H9 (cell line): Measurements from ENCODE around the gene RPL29. TPM values are rescaled to one million over a fixed set of nuclear protein-coding genes. Genes with fewer than 3 reads are reported as not detected.

Experiments used
- DNase-seq: peaks from one replicate; pipeline ENCODE4 v3.0.0-alpha.2; 2017
- H2AFZ ChIP-seq: one replicate; pipeline ENCODE4 v1.6.1; 2013; ENCODE audit warnings: mild to moderate bottlenecking, low read length, control low read depth, moderate library complexity
- H2AK5ac ChIP-seq: 2 replicates; pipeline ENCODE4 v1.6.1; 2013; ENCODE audit warnings: low read length, control low read depth, mixed read lengths; ENCODE audit not compliant: insufficient read length
- H2BK120ac ChIP-seq: one replicate; pipeline ENCODE4 v1.6.1; 2013; ENCODE audit warnings: low read depth, mild to moderate bottlenecking, low read length, control low read depth, inconsistent platforms; ENCODE audit not compliant: poor library complexity, severe bottlenecking
- H2BK12ac ChIP-seq: 2 replicates; pipeline ENCODE4 v1.6.1; 2013; ENCODE audit warnings: low read length, control low read depth, mixed read lengths, low read depth; ENCODE audit not compliant: insufficient read length
- H2BK15ac ChIP-seq: 2 replicates; pipeline ENCODE4 v1.6.1; 2013; ENCODE audit warnings: low read depth, low read length, control low read depth
- H2BK20ac ChIP-seq: one replicate; pipeline ENCODE4 v1.6.1; 2013; ENCODE audit warnings: low read depth, mild to moderate bottlenecking, low read length, control low read depth, inconsistent platforms; ENCODE audit not compliant: poor library complexity, severe bottlenecking
- H2BK5ac ChIP-seq: 2 replicates; pipeline ENCODE4 v1.6.1; 2013; ENCODE audit warnings: low read length, control low read depth, mixed read lengths; ENCODE audit not compliant: insufficient read length
- H3K14ac ChIP-seq: 2 replicates; pipeline ENCODE4 v1.6.1; 2013; ENCODE audit warnings: low read length, control low read depth; ENCODE audit not compliant: insufficient read depth
- H3K18ac ChIP-seq: 2 replicates; pipeline ENCODE4 v1.6.1; 2013; ENCODE audit warnings: low read depth, mild to moderate bottlenecking, mixed read lengths, low read length, control low read depth; ENCODE audit not compliant: insufficient read length
- H3K23ac ChIP-seq: 2 replicates; pipeline ENCODE4 v1.6.1; 2013; ENCODE audit warnings: low read length, control low read depth, mixed read lengths, low read depth; ENCODE audit not compliant: insufficient read length
- H3K23me2 ChIP-seq: 2 replicates; pipeline ENCODE4 v1.6.1; 2013; ENCODE audit warnings: low read depth, mild to moderate bottlenecking, mixed read lengths, low read length, control low read depth; ENCODE audit not compliant: insufficient read length, poor library complexity, severe bottlenecking
- H3K27ac ChIP-seq: 2 replicates; pipeline ENCODE4 v1.5.1; 2013; ENCODE audit warnings: low read length, control low read depth, mixed read lengths, low read depth; ENCODE audit not compliant: insufficient read length
- H3K27me3 ChIP-seq: 2 replicates; pipeline ENCODE4 v1.6.1; 2013; ENCODE audit warnings: low read length, control low read depth, inconsistent platforms; ENCODE audit not compliant: insufficient read depth
- H3K4ac ChIP-seq: 2 replicates; pipeline ENCODE4 v1.6.1; 2013; ENCODE audit warnings: low read depth, mild to moderate bottlenecking, control low read depth, inconsistent platforms, low read length, moderate library complexity
- H3K4me1 ChIP-seq: 2 replicates; pipeline ENCODE4 v1.6.1; 2013; ENCODE audit warnings: low read length, control low read depth, inconsistent platforms; ENCODE audit not compliant: insufficient read depth
- H3K4me2 ChIP-seq: 2 replicates; pipeline ENCODE4 v1.6.1; 2013; ENCODE audit warnings: low read length, control low read depth, mixed read lengths; ENCODE audit not compliant: insufficient read length, insufficient read depth
- H3K56ac ChIP-seq: 2 replicates; pipeline ENCODE4 v1.6.1; 2013; ENCODE audit warnings: low read depth, mild to moderate bottlenecking, mixed read lengths, low read length, control low read depth; ENCODE audit not compliant: insufficient read length
- H3K79me1 ChIP-seq: 2 replicates; pipeline ENCODE4 v1.6.1; 2013; ENCODE audit warnings: low read depth, mild to moderate bottlenecking, moderate library complexity, low read length, control low read depth, inconsistent platforms; ENCODE audit not compliant: insufficient read depth, poor library complexity, severe bottlenecking
- H3K79me2 ChIP-seq: 2 replicates; pipeline ENCODE4 v1.6.1; 2013; ENCODE audit warnings: low read length, control low read depth, inconsistent platforms; ENCODE audit not compliant: insufficient read depth
- H3K9ac ChIP-seq: 2 replicates; pipeline ENCODE4 v1.6.1; 2013; ENCODE audit warnings: low read length, control low read depth, mixed read lengths; ENCODE audit not compliant: insufficient read length; ENCODE audit errors: extremely low read depth
- H3K9me3 ChIP-seq: one replicate; pipeline ENCODE4 v1.6.1; 2013; ENCODE audit warnings: low read depth, low read length, inconsistent platforms; ENCODE audit not compliant: control insufficient read depth
- H3T11ph ChIP-seq: one replicate; pipeline ENCODE4 v1.6.1; 2013; ENCODE audit warnings: mild to moderate bottlenecking, low read length, control low read depth, inconsistent platforms
- H4K20me1 ChIP-seq: one replicate; pipeline ENCODE4 v1.6.1; 2013; ENCODE audit not compliant: control insufficient read depth, insufficient read length, insufficient read depth
- H4K5ac ChIP-seq: 2 replicates; pipeline ENCODE4 v1.6.1; 2013; ENCODE audit warnings: low read depth, mild to moderate bottlenecking, mixed read lengths, low read length, control low read depth; ENCODE audit not compliant: insufficient read length
- H4K8ac ChIP-seq: replicated peaks from 2 replicates; pipeline ENCODE4 v1.6.1; 2013; ENCODE audit warnings: low read length, control low read depth, mixed read lengths, low read depth; ENCODE audit not compliant: insufficient read length
- H4K91ac ChIP-seq: 2 replicates; pipeline ENCODE4 v1.6.1; 2013; ENCODE audit warnings: low read depth, mild to moderate bottlenecking, moderate library complexity, mixed read lengths, low read length, control low read depth; ENCODE audit not compliant: insufficient read length
- H3K27ac Mint-ChIP-seq, 3 experiments: 2 replicates in 2 of 3; 3 replicates in 1 of 3; pipeline ENCODE4 v1.8.0; 2020 to 2021; ENCODE audit warnings: mixed read lengths in 3 of 3, mild to moderate bottlenecking in 1 of 3, moderate library complexity in 1 of 3
- H3K27me3 Mint-ChIP-seq: 2 replicates; pipeline ENCODE4 v1.8.0; 2021; ENCODE audit warnings: low read depth, mild to moderate bottlenecking, moderate library complexity, mixed read lengths
- H3K36me3 Mint-ChIP-seq, 3 experiments: 2 replicates in 2 of 3; 3 replicates in 1 of 3; pipeline ENCODE4 v1.8.0; 2020 to 2021; ENCODE audit warnings: low read depth in 3 of 3, mixed read lengths in 3 of 3; ENCODE audit not compliant: insufficient read depth in 1 of 3
- H3K4me1 Mint-ChIP-seq, 2 experiments: 2 replicates each; pipeline ENCODE4 v1.8.0; 2020; ENCODE audit warnings: mixed read lengths in 2 of 2
- H3K4me3 Mint-ChIP-seq, 2 experiments: 2 replicates in 1 of 2; 3 replicates in 1 of 2; pipeline ENCODE4 v1.8.0; 2020 to 2021; ENCODE audit warnings: mild to moderate bottlenecking in 2 of 2, mixed read lengths in 2 of 2, moderate library complexity in 1 of 2
- H3K9me3 Mint-ChIP-seq, 2 experiments: 2 replicates in 1 of 2; 3 replicates in 1 of 2; pipeline ENCODE4 v1.8.0; 2020; ENCODE audit warnings: mild to moderate bottlenecking in 2 of 2, mixed read lengths in 2 of 2, moderate library complexity in 1 of 2
- CTCF ChIP-seq: fragments of 200-600 bp; sonication (generic); conservative IDR thresholded peaks from 3 replicates; pipeline ENCODE4 v1.8.0; 2021; ENCODE audit warnings: antibody characterized with exemption, mild to moderate bottlenecking
- WGBS: extraction: QIAGEN DNeasy Blood & Tissue Kit; methylation state at CpG from one replicate; pipeline ENCODE4 v1.1.7; 2013; ENCODE audit warnings: missing lambda C conversion rate, low lambda C conversion rate, mixed read lengths; ENCODE audit not compliant: insufficient read length; ENCODE audit errors: extremely low coverage; 5-methylcytosine and 5-hydroxymethylcytosine counted together
- total RNA-seq: library from RNA; stranded (reverse); gene quantifications from 2 replicates; pipeline ENCODE4 v1.2.1, GENCODE V29; 2021

RPL29 gene
- total RNA-seq, 1 experiment from 2014 or later, result 1,592 TPM

GRCh38 chr3:51966016-51966415 lies 29.7 kb downstream of the RPL29 start:
- no peak overlapping the region for H3K23ac ChIP-seq
- no peak overlapping the region for H4K91ac ChIP-seq
- Mint-ChIP-seq H3K27me3 (peaks cover 44% of the 10 kb centered on the region), H3K9me3 (no peaks in the 10 kb centered on the region), H3K27ac (no peak overlapping the region), H3K4me3 (peak overlapping the region; percentile 38 to 86; a peak in 4 of 5 replicates), H3K4me1 (peaks cover 55 to 80% of the 10 kb centered on the region in 2 experiments), H3K36me3 (peaks cover 0 to 5% (median 2%) of the 10 kb centered on the region in 3 experiments; a peak in 4 of 7 replicates)
- no peak overlapping the region for H3K4ac ChIP-seq
- TF ChIP-seq CTCF, result no peak
- H3K18ac ChIP-seq, result no peak overlapping the region
- H3K4me1 ChIP-seq, result peaks cover 11% of the 10 kb centered on the region; the same call in 1 of the 2 replicates
- H3K4me2 ChIP-seq, result no peak overlapping the region
- no peak overlapping the region for H2BK5ac ChIP-seq
- H2BK20ac ChIP-seq, result no peak overlapping the region
- H3K14ac ChIP-seq, result no peak overlapping the region
- no peaks in the 10 kb centered on the region for H3K27me3 ChIP-seq
- WGBS, result no CpG with 5 or more reads among the region's 2 CpGs
- H3K9me3 ChIP-seq, result no peaks in the 10 kb centered on the region
- peaks cover 11% of the 10 kb centered on the region for H3K23me2 ChIP-seq
- H4K8ac ChIP-seq, result no peak overlapping the region
- H3K27ac ChIP-seq, result no peak overlapping the region
- H2BK120ac ChIP-seq, result no peak overlapping the region
- no peak for DNase-seq
- no peak overlapping the region for H2BK12ac ChIP-seq
- no peak overlapping the region for H2AK5ac ChIP-seq
- H2BK15ac ChIP-seq, result no peak overlapping the region
- H3K56ac ChIP-seq, result no peak overlapping the region
- no peak overlapping the region for H3K9ac ChIP-seq
- no peaks in the 10 kb centered on the region for H3K79me2 ChIP-seq
- no peak overlapping the region for H4K5ac ChIP-seq
- no peaks in the 10 kb centered on the region for H3K79me1 ChIP-seq
- no peaks in the 10 kb centered on the region for H4K20me1 ChIP-seq
- no peak overlapping the region for H3T11ph ChIP-seq
- no peak overlapping the region for H2AFZ ChIP-seq
